Endodermal cell (in vitro differentiated cells): ENCODE results near the gene MYD88. TPM values are rescaled to one million over a fixed set of nuclear protein-coding genes. Genes with fewer than 3 reads are reported as not detected.

Experiments used
- DNase-seq: peaks from one replicate; pipeline ENCODE4 v3.0.0-alpha.2; 2017
- H3K27ac ChIP-seq: 2 replicates; pipeline ENCODE4 v1.5.1; 2013; ENCODE audit warnings: mild to moderate bottlenecking, low read depth, low read length, moderate library complexity
- H3K27me3 ChIP-seq: 2 replicates; pipeline ENCODE4 v1.6.1; 2013; ENCODE audit warnings: mild to moderate bottlenecking, low read length, moderate library complexity; ENCODE audit not compliant: insufficient read depth, control insufficient read depth, poor library complexity, severe bottlenecking
- H3K36me3 ChIP-seq: 2 replicates; pipeline ENCODE4 v1.7.0; 2013; ENCODE audit warnings: mild to moderate bottlenecking, low read length, moderate library complexity; ENCODE audit not compliant: control insufficient read depth, insufficient read depth
- H3K4me1 ChIP-seq: one replicate; pipeline ENCODE4 v1.7.0; 2013; ENCODE audit warnings: low read length; ENCODE audit not compliant: control insufficient read depth, insufficient read depth
- H3K4me3 ChIP-seq: 2 replicates; pipeline ENCODE4 v1.5.1; 2013; ENCODE audit warnings: mild to moderate bottlenecking, low read length, moderate library complexity
- H3K9ac ChIP-seq: 2 replicates; pipeline ENCODE4 v1.6.1; 2013; ENCODE audit warnings: mild to moderate bottlenecking, low read length, moderate library complexity; ENCODE audit not compliant: poor library complexity, severe bottlenecking; ENCODE audit errors: extremely low read depth
- H3K9me3 ChIP-seq: 2 replicates; pipeline ENCODE4 v1.6.1; 2013; ENCODE audit warnings: mild to moderate bottlenecking, low read length, moderate library complexity; ENCODE audit not compliant: control insufficient read depth
- H3K27ac Mint-ChIP-seq: 2 replicates; pipeline ENCODE4 v1.8.0; 2020; ENCODE audit warnings: mixed read lengths
- H3K27me3 Mint-ChIP-seq: 2 replicates; pipeline ENCODE4 v1.8.0; 2021; ENCODE audit warnings: mild to moderate bottlenecking, mixed read lengths; ENCODE audit not compliant: insufficient read depth
- H3K36me3 Mint-ChIP-seq: 2 replicates; pipeline ENCODE4 v1.8.0; 2020; ENCODE audit warnings: low read depth, mixed read lengths
- H3K4me1 Mint-ChIP-seq: 2 replicates; pipeline ENCODE4 v1.8.0; 2020; ENCODE audit warnings: mixed read lengths
- H3K4me3 Mint-ChIP-seq: 2 replicates; pipeline ENCODE4 v1.8.0; 2020; ENCODE audit warnings: mild to moderate bottlenecking, moderate library complexity, mixed read lengths
- H3K9me3 Mint-ChIP-seq: 2 replicates; pipeline ENCODE4 v1.8.0; 2020; ENCODE audit warnings: mild to moderate bottlenecking, mixed read lengths
- total RNA-seq, 2 donors: library from RNA; stranded (reverse); fragmentation: NEBNext Ultra II Directional in 1 of 2; extraction: Animal tissue kit (Norgen Biotek cat#: 25700) in 1 of 2; gene quantifications; 2 replicates in 1 of 2; 3 replicates in 1 of 2; pipeline ENCODE4 v1.2.1, GENCODE V29; 2021
- TF ChIP-seq, protein P1 (sequence below): fragments of 200-600 bp; sonication (generic); conservative IDR thresholded peaks from 2 replicates; pipeline ENCODE4 v1.5.0; 2021; ENCODE audit warnings: antibody characterized with exemption, mild to moderate bottlenecking

The MYD88 gene
- total RNA-seq, 2 donors from 2014 or later: 16.2 to 18.8 TPM

DNA sequence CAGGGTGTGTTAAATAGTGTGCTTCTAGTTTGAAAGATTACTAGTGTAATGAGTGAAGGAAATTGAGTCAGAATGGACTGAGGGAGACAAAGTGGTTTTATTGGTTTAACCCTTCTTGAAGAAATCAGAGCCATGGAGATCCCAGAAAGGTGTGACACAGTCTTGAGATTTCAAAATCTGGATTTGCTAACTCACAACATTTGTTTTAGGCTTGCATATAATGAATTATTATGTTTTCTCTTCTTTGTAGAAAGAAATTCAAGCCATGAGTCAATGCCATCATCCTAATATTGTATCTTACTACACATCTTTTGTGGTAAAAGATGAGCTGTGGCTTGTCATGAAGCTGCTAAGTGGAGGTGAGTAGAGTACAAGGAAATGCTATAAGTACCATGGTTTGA, 52.0 kb downstream of the MYD88 start:
- Histone ChIP-seq H3K27me3 (no peaks in the 10 kb centered on the region), H3K36me3 (peaks cover 50% of the 10 kb centered on the region), H3K9ac (no peak overlapping the region), H3K27ac (no peak overlapping the region), H3K4me3 (no peak overlapping the region), H3K4me1 (no peaks in the 10 kb centered on the region), H3K9me3 (peaks cover 6% of the 10 kb centered on the region)
- no peak for DNase-seq
- Mint-ChIP-seq H3K9me3 (peaks cover 2% of the 10 kb centered on the region), H3K27me3 (no peaks in the 10 kb centered on the region), H3K4me3 (no peak overlapping the region), H3K27ac (no peak overlapping the region), H3K36me3 (peaks cover 42% of the 10 kb centered on the region), H3K4me1 (no peaks in the 10 kb centered on the region)
- TF ChIP-seq, protein P1, sequence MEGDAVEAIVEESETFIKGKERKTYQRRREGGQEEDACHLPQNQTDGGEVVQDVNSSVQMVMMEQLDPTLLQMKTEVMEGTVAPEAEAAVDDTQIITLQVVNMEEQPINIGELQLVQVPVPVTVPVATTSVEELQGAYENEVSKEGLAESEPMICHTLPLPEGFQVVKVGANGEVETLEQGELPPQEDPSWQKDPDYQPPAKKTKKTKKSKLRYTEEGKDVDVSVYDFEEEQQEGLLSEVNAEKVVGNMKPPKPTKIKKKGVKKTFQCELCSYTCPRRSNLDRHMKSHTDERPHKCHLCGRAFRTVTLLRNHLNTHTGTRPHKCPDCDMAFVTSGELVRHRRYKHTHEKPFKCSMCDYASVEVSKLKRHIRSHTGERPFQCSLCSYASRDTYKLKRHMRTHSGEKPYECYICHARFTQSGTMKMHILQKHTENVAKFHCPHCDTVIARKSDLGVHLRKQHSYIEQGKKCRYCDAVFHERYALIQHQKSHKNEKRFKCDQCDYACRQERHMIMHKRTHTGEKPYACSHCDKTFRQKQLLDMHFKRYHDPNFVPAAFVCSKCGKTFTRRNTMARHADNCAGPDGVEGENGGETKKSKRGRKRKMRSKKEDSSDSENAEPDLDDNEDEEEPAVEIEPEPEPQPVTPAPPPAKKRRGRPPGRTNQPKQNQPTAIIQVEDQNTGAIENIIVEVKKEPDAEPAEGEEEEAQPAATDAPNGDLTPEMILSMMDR: no peak

Other genes with a start within 250 kb of the MYD88 start
- gene VILL, start 147.9 kb upstream of the MYD88 start, total RNA-seq: 10 to 100 TPM; 16.0 to 21.3 TPM
- gene PLCD1, start 109.0 kb upstream of the MYD88 start, total RNA-seq: 10 to 100 TPM; 54.3 to 66.6 TPM
- gene DLEC1, start 99.5 kb upstream of the MYD88 start, total RNA-seq: 1 to 10 TPM; 3.9 to 6.0 TPM
- gene ACAA1, start 1.5 kb upstream of the MYD88 start, total RNA-seq: 10 to 100 TPM; 40.1 to 43.7 TPM
- gene OXSR1, start 26.9 kb downstream of the MYD88 start, total RNA-seq: 10 to 100 TPM; 41.9 to 55.5 TPM
- under 1 TPM; 0.13 to 0.33 TPM for gene SLC22A13, start 127.2 kb downstream of the MYD88 start, total RNA-seq
- under 1 TPM in 1 of 2 donors, not detected in 1; 0.20 TPM for gene SLC22A14, start 143.6 kb downstream of the MYD88 start, total RNA-seq
- 1 to 10 TPM; 4.7 to 6.3 TPM for gene XYLB, start 208.1 kb downstream of the MYD88 start, total RNA-seq